K562 (cell line): ENCODE measurements around the gene SPDYE4. TPM values are rescaled to one million over a fixed set of nuclear protein-coding genes. Genes with fewer than 3 reads are reported as not detected.

Experiments
- ATAC-seq: fragments of 200-7000 bp; cut with Tn5 transposase; 3 replicates; pipeline ENCODE4 v1.9.1; 2020; ENCODE audit warnings: moderate library complexity
- BruUV-seq: library from RNA; stranded (reverse); fragments of 400-500 nt; replicated peaks from 2 replicates; lab custom pipeline; 2021; lab: Mats Ljungman, UMichigan
- CTCF ChIA-PET: fragments of 300-600 bp; formaldehyde crosslinking; extraction: SDS; loops from one replicate; lab custom pipeline; 2021; ENCODE audit warnings: low intra/inter-chr PET ratio; lab: Yijun Ruan, JAX
- POLR2A ChIA-PET: fragments of 300-600, 350-650 bp; sonication (Branson Sonifier 250); formaldehyde crosslinking; extraction: SDS; loops from one replicate; lab custom pipeline; 2021; ENCODE audit warnings: antibody characterized with exemption, inconsistent platforms; lab: Yijun Ruan, JAX
- DNase-seq, 4 experiments: peaks; one replicate each; pipeline versions ENCODE4 v3.0.0 to v3.0.0-alpha.2; 2011 to 2018; ENCODE audit warnings: low spot score in 3 of 4, mixed read lengths in 3 of 4; ENCODE audit errors: extremely low read depth in 1 of 4
- FAIRE-seq: peaks from 2 replicates; lab custom pipeline; 2011; peaks lifted over from hg19 to GRCh38; lab: Jason Lieb, UNC
- H2AFZ ChIP-seq: 2 replicates; pipeline ENCODE4 v1.6.0; 2011; ENCODE audit warnings: low read depth, low read length, control low read depth, inconsistent platforms
- H3K27ac ChIP-seq: fragments of 200-600 bp; 3 replicates; pipeline ENCODE4 v1.8.0; 2011; ENCODE audit warnings: low read depth, mild to moderate bottlenecking, control low read depth, inconsistent platforms, low read length, moderate library complexity, mixed read lengths; ENCODE audit errors: extremely low read depth
- H3K27me3 ChIP-seq, 2 experiments: fragments of 300-600 bp in 1 of 2; 2 replicates in 1 of 2; 3 replicates in 1 of 2; pipeline versions ENCODE4 v1.6.0 to v1.8.0; 2011; ENCODE audit warnings: inconsistent platforms in 2 of 2, low read length in 2 of 2, mild to moderate bottlenecking in 1 of 2, mixed read lengths in 1 of 2, moderate library complexity in 1 of 2; ENCODE audit not compliant: control insufficient read depth in 2 of 2, insufficient read depth in 2 of 2
- H3K36me3 ChIP-seq: fragments of 300-600 bp; 3 replicates; pipeline ENCODE4 v1.8.0; 2011; ENCODE audit warnings: mild to moderate bottlenecking, low read length, inconsistent platforms; ENCODE audit not compliant: control insufficient read depth, insufficient read depth
- H3K4me1 ChIP-seq, 2 experiments: fragments of 200-600 bp in 1 of 2; replicated peaks in 1 of 2; 2 replicates in 1 of 2; 3 replicates in 1 of 2; pipeline versions ENCODE4 v1.5.1 to v1.8.0; 2011; ENCODE audit warnings: inconsistent platforms in 2 of 2, low read length in 2 of 2, mild to moderate bottlenecking in 1 of 2, mixed read lengths in 1 of 2, moderate library complexity in 1 of 2; ENCODE audit not compliant: control insufficient read depth in 2 of 2, insufficient read depth in 2 of 2
- H3K4me2 ChIP-seq: 2 replicates; pipeline ENCODE4 v1.6.1; 2011; ENCODE audit warnings: low read length, control low read depth, inconsistent platforms, mixed read lengths; ENCODE audit not compliant: insufficient read depth
- H3K4me3 ChIP-seq: fragments of 200-600 bp; sonication (generic), shearing (Covaris generic); 2 replicates; pipeline ENCODE4 v1.5.1; 2016; ENCODE audit warnings: control low read depth, inconsistent platforms
- H3K79me2 ChIP-seq: fragments of 200-600 bp; 3 replicates; pipeline ENCODE4 v1.8.0; 2011; ENCODE audit warnings: low read length, inconsistent platforms; ENCODE audit not compliant: control insufficient read depth, insufficient read depth
- H3K9ac ChIP-seq, 2 experiments: 2 replicates each; pipeline versions ENCODE4 v1.6.0 to v1.6.1; 2011; ENCODE audit warnings: low read depth in 2 of 2, low read length in 2 of 2, control low read depth in 1 of 2, inconsistent platforms in 1 of 2, mild to moderate bottlenecking in 1 of 2, mixed read lengths in 1 of 2; ENCODE audit not compliant: insufficient read depth in 1 of 2
- H3K9me1 ChIP-seq: one replicate; pipeline ENCODE4 v1.6.0; 2011; ENCODE audit warnings: inconsistent platforms, mild to moderate bottlenecking, low read length, moderate library complexity; ENCODE audit not compliant: control insufficient read depth, insufficient read depth
- H3K9me3 ChIP-seq: replicated peaks from 2 replicates; pipeline ENCODE4 v1.5.1; 2011; ENCODE audit warnings: low read depth, low read length, inconsistent platforms; ENCODE audit not compliant: control insufficient read depth, insufficient read depth
- H4K20me1 ChIP-seq: replicated peaks from 2 replicates; pipeline ENCODE4 v1.6.1; 2011; ENCODE audit warnings: low read length, inconsistent platforms, mixed read lengths; ENCODE audit not compliant: control insufficient read depth, insufficient read depth
- ATF1 ChIP-seq, 2 experiments: fragments of 450-650 bp in 1 of 2; IDR thresholded peaks; 2 replicates each; pipeline ENCODE4 v1.6.1; 2016; ENCODE audit warnings: missing compliant biosample characterization in 1 of 2, missing genetic modification characterization in 1 of 2
- BMI1 ChIP-seq: fragments of 150-350 bp; IDR thresholded peaks from 2 replicates; pipeline ENCODE4 v1.6.1; 2014; ENCODE audit warnings: low read length
- C11orf30 ChIP-seq: fragments of 450-650 bp; IDR thresholded peaks from 2 replicates; pipeline ENCODE4 v1.6.1; 2016; ENCODE audit warnings: low read depth, mild to moderate bottlenecking
- ETV5 ChIP-seq: sonication (generic); formaldehyde crosslinking; IDR thresholded peaks from 2 replicates; pipeline ENCODE4 v1.4.0; 2020; ENCODE audit warnings: low read depth, mild to moderate bottlenecking, missing genetic modification reagents
- FOXK2 ChIP-seq, 2 experiments: fragments of 450-650 bp; IDR thresholded peaks in 1 of 2; conservative IDR thresholded peaks in 1 of 2; 2 replicates each; pipeline ENCODE4 v1.6.1; 2016; ENCODE audit warnings: low read depth in 2 of 2, mild to moderate bottlenecking in 1 of 2
- HDAC3 ChIP-seq: fragments of 450-650 bp; IDR thresholded peaks from 2 replicates; pipeline ENCODE4 v1.6.1; 2018; ENCODE audit warnings: borderline replicate concordance, mild to moderate bottlenecking, moderate library complexity; ENCODE audit not compliant: partially characterized antibody
- KAT2B ChIP-seq: IDR thresholded peaks from one replicate; pipeline ENCODE4 v1.6.1; 2012; ENCODE audit warnings: low read depth, mild to moderate bottlenecking, control low read depth, inconsistent platforms, low read length, moderate library complexity
- KAT8 ChIP-seq: fragments of 450-650 bp; IDR thresholded peaks from 2 replicates; pipeline ENCODE4 v1.6.1; 2016; ENCODE audit warnings: low read depth, mild to moderate bottlenecking
- LEF1 ChIP-seq: fragments of 450-650 bp; IDR thresholded peaks from 2 replicates; pipeline ENCODE4 v1.6.1; 2016; ENCODE audit warnings: mild to moderate bottlenecking
- MTA1 ChIP-seq: fragments of 450-650 bp; IDR thresholded peaks from 2 replicates; pipeline ENCODE4 v1.6.1; 2017; ENCODE audit warnings: borderline replicate concordance
- MXI1 ChIP-seq: IDR thresholded peaks from 2 replicates; pipeline ENCODE4 v1.6.1; 2011; ENCODE audit warnings: low read depth, mild to moderate bottlenecking, improper control_type of control experiment, low read length
- NR1H2 ChIP-seq: sonication (generic); formaldehyde crosslinking; IDR thresholded peaks from 2 replicates; pipeline ENCODE4 v1.4.0; 2020; ENCODE audit warnings: mild to moderate bottlenecking, missing genetic modification reagents
- NR4A1 ChIP-seq, 2 experiments: fragments of 250-450 bp in 1 of 2; fragments of 450-650 bp in 1 of 2; sonication (Bioruptor Pico) in 1 of 2; IDR thresholded peaks; 2 replicates each; pipeline versions ENCODE4 v1.4.0 to v1.6.1; 2016 to 2020; ENCODE audit warnings: mild to moderate bottlenecking in 2 of 2, missing compliant biosample characterization in 1 of 2, missing genetic modification characterization in 1 of 2, moderate library complexity in 1 of 2
- POLR2G ChIP-seq: fragments of 200-400 bp; formaldehyde crosslinking; IDR thresholded peaks from 2 replicates; pipeline ENCODE4 v1.6.1; 2017; ENCODE audit warnings: low read depth, mild to moderate bottlenecking, antibody characterized with exemption, low read length, moderate library complexity
- TAF15 ChIP-seq: fragments of 200-400 bp; formaldehyde crosslinking; IDR thresholded peaks from 2 replicates; pipeline ENCODE4 v1.6.1; 2017; ENCODE audit warnings: mild to moderate bottlenecking, low read depth, low read length, moderate library complexity
- ZC3H4 ChIP-seq: sonication (generic); formaldehyde crosslinking; IDR thresholded peaks from 2 replicates; pipeline ENCODE4 v1.9.0; 2021; ENCODE audit warnings: missing genetic modification reagents, borderline replicate concordance
- ZNF274 ChIP-seq: IDR thresholded peaks from 2 replicates; pipeline ENCODE4 v1.6.1; 2011; ENCODE audit warnings: low read depth, mild to moderate bottlenecking, low read length, moderate library complexity, borderline replicate concordance
- WGBS: fragments of 100-300 bp; shearing (Covaris generic); methylation state at CpG from one replicate; pipeline ENCODE4 v1.1.6; 2016; ENCODE audit warnings: low coverage, mixed read lengths; ENCODE audit not compliant: insufficient coverage; ENCODE audit errors: missing lambda C conversion rate; 5-methylcytosine and 5-hydroxymethylcytosine counted together
- in situ Hi-C: fragments of 300-500 bp; cut with MboI; formaldehyde crosslinking; loops from 4 replicates; pipeline ENCODE4 v1.15.0; 2018; ENCODE audit warnings: inconsistent platforms, mixed read lengths
- intact Hi-C: fragments of 100-400 bp; cut with micrococcal nuclease; formaldehyde crosslinking; loops from 2 replicates; pipeline ENCODE4 v1.14.2; 2022
- polyA plus RNA-seq, 8 experiments: library from polyadenylated mRNA; depleted of rRNA in 4 of 8; stranded (reverse) in 5 of 8; unstranded in 3 of 8; fragments of >200 nt; fragmentation: Nextera tagmentation in 2 of 8; fragmentation: Illumina TruSeq in 1 of 8; extraction: Ambion mirVana in 2 of 8; extraction: Trizol in 1 of 8; gene quantifications; 2 replicates each; pipeline versions ENCODE4 v1.2.1 to v1.2.3, GENCODE V29; 2011 to 2014; ENCODE audit warnings: inconsistent platforms in 1 of 8, missing spikeins in 1 of 8
- total RNA-seq, 7 experiments: library from RNA; depleted of rRNA in 6 of 7; stranded (reverse); fragments of >200 nt in 6 of 7; fragmentation: Illumina TruSeq in 2 of 7; extraction: Trizol in 2 of 7; gene quantifications; 2 replicates each; pipeline versions ENCODE4 v1.2.1 to v1.2.3, GENCODE V29; 2011 to 2021; ENCODE audit warnings: low replicate concordance in 1 of 7
- TF ChIP-seq, protein P1 (sequence below): fragments of 250-450 bp; sonication (Bioruptor Pico); IDR thresholded peaks from 2 replicates; pipeline ENCODE4 v1.5.1; 2021; ENCODE audit warnings: mild to moderate bottlenecking
- TF ChIP-seq, protein P2 (sequence below), 2 experiments: fragments of 450-650 bp; conservative IDR thresholded peaks; 2 replicates each; pipeline ENCODE4 v1.6.1; 2017; ENCODE audit warnings: mild to moderate bottlenecking in 2 of 2, moderate library complexity in 2 of 2

The SPDYE4 gene
- total and polyA plus RNA-seq, 9 of the 15 experiments (the other 6 are each of a cell fraction or from before 2014, with no cell fraction given), result not detected

DNA sequence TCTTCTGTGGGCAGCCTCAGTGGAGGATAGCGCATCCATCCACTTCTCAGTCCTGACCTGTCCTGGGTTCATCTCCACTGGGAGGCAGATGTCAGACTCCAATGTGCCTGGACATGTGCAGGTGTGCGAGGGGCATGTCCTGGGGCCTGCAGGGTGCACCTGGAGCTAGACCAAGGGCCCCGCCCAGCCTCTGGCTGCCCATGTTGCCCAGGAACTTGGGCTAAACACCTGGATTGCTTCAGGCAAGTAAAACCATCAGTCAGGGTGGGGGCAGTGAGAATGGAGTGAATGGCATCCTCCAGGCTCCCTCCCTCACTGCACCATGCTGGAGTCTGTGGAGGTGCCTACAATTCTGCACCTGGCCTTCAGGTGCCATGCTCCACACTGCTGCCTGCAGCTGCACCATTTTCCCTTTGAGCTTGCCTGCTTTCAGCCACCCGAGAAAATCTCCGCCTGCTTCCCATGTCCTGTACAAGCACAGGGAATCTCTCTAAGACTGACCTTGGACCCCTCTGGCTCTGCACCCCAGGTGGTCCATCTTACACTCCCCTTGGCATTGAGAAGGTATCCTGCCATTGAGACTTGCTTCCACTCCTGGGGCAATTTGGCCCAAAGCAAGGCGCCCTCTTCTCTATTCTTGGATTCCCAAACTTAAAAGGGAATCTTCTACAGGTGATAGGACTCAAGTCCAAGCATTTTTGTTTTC lies 42.9 kb upstream of the SPDYE4 start (continued):
- no peak for TF ChIP-seq LEF1
- TF ChIP-seq ATF1 (CRISPR knock-in tag; IDR thresholded peaks at IDR 0.05), result no peak
- TF ChIP-seq ATF1 (tag; IDR thresholded peaks at IDR 0.05), result no peak
- TF ChIP-seq MTA1, result no peak
- TF ChIP-seq HDAC3, result no peak
- TF ChIP-seq, protein P1, sequence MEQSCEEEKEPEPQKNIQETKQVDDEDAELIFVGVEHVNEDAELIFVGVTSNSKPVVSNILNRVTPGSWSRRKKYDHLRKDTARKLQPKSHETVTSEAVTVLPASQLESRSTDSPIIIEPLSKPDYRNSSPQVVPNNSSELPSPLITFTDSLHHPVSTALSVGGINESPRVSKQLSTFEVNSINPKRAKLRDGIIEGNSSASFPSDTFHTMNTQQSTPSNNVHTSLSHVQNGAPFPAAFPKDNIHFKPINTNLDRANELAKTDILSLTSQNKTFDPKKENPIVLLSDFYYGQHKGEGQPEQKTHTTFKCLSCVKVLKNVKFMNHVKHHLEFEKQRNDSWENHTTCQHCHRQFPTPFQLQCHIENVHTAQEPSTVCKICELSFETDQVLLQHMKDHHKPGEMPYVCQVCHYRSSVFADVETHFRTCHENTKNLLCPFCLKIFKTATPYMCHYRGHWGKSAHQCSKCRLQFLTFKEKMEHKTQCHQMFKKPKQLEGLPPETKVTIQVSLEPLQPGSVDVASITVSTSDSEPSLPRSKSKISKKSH (CRISPR knock-in tag), result no peak
- TF ChIP-seq BMI1, result no peak

DNA sequence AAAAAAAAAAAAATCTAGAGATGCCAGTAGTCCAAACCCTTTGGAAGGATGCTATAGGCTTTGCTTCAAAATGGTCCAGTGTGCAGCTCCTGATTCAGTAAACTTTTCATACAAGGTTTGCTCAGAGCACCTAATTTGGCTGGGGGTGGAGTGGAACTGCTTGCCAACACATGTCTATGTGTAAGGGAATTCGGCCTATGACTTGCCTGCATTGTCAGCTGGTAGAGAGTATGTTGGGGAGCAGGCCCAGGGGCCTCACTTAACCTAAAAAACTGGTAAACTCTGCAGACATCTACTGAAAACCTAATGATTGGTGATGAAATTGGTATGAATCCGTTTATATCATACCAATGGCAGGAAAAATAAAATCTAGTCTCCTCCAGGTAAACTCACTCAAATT lies 42.3 kb upstream of the SPDYE4 start:
- 0% methylated on average over 2 of the region's 2 CpGs for WGBS
- POLR2A ChIA-PET, result no interaction called here
- no peak for FAIRE-seq
- TF ChIP-seq MXI1 (no peak), KAT2B (no peak), ETV5 (no peak), TAF15 (no peak), FOXK2 (conservative IDR thresholded peaks at IDR 0.05 in 1 of 2, IDR thresholded peaks at IDR 0.05 in 1 of 2; ENCODE audit: low read depth in 2 of 2) (no peak), NR4A1 (CRISPR knock-in tag; IDR thresholded peaks at IDR 0.05) (no peak), NR4A1 (tag; IDR thresholded peaks at IDR 0.05) (no peak), POLR2G (no peak), NR1H2 (CRISPR knock-in tag) (no peak), KAT8 (no peak), ZNF274 (no peak), C11orf30 (no peak), ZC3H4 (CRISPR knock-in tag) (no peak)
- TF ChIP-seq, protein P2, sequence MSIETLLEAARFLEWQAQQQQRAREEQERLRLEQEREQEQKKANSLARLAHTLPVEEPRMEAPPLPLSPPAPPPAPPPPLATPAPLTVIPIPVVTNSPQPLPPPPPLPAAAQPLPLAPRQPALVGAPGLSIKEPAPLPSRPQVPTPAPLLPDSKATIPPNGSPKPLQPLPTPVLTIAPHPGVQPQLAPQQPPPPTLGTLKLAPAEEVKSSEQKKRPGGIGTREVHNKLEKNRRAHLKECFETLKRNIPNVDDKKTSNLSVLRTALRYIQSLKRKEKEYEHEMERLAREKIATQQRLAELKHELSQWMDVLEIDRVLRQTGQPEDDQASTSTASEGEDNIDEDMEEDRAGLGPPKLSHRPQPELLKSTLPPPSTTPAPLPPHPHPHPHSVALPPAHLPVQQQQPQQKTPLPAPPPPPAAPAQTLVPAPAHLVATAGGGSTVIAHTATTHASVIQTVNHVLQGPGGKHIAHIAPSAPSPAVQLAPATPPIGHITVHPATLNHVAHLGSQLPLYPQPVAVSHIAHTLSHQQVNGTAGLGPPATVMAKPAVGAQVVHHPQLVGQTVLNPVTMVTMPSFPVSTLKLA (conservative IDR thresholded peaks at IDR 0.05), result no peak

More for the DNA sequence above, 42.3 kb upstream of the SPDYE4 start:
- no peak for DNase-seq
- H3K36me3 ChIP-seq, result no peaks in the 10 kb centered on the region
- no peaks in the 10 kb centered on the region for H3K79me2 ChIP-seq
- H3K27ac ChIP-seq, result no peak overlapping the region
- H3K9me3 ChIP-seq, result no peaks in the 10 kb centered on the region
- no peak overlapping the region for H3K4me3 ChIP-seq
- no peak overlapping the region for H3K9ac ChIP-seq
- H2AFZ ChIP-seq, result no peak overlapping the region
- no peak for ATAC-seq
- H3K4me1 ChIP-seq, result peaks cover 0 to 8% of the 10 kb centered on the region in 2 experiments; a peak in 2 of 5 replicates
- no peak overlapping the region for H3K4me2 ChIP-seq
- no TSS peak for BruUV-seq
- peaks cover 0 to 40% of the 10 kb centered on the region in 2 experiments; a peak in 4 of 5 replicates for H3K27me3 ChIP-seq
- H3K9me1 ChIP-seq, result no peaks in the 10 kb centered on the region
- in situ Hi-C loops (no loop called here), intact Hi-C loops (no loop called here)
- H4K20me1 ChIP-seq, result no peaks in the 10 kb centered on the region; the same call in 1 of the 2 replicates
- CTCF ChIA-PET, result interaction anchor here (0.5 kb wide), 1 partner anchor 102 kb away, joined by 4 read pairs; no protein-coding TSS in a partner anchor
